Inflammatory macrophage treated with lipopolysaccharide for 1 hour (primary cell): ENCODE data around the gene MS4A12.
"Not testable (repeated sequence)": the region's sequence is repeated elsewhere in the genome, so short reads cannot be mapped to it uniquely, and the experiment has no call there.

Source experiments
- DNase-seq, 2 donors: peaks; one replicate each; pipeline ENCODE4 v3.0.0-alpha.2; 2020 to 2022

The MS4A12 gene

GRCh38 chr11:60492488-60493009 is at the start of gene MS4A12:
TSS of gene MS4A12 (plus strand) at chr11:60492778. CDS start at chr11:60497319, 4,541 bp downstream.
- no peak for DNase-seq

- DNase-seq = no peak
Measured at GRCh38 chr11:60447070-60447469, 45.5 kb upstream of the MS4A12 start.

GRCh38 chr11:60447846-60448245 is 44.7 kb upstream of the MS4A12 start:
- DNase-seq = peak; percentile 31 to 59

GRCh38 chr11:60451185-60451584 is 41.4 kb upstream of the MS4A12 start:
- DNase-seq = not testable (repeated sequence)

GRCh38 chr11:60454212-60454611 is 38.4 kb upstream of the MS4A12 start:
- no peak for DNase-seq

- DNase-seq = no peak
Measured at GRCh38 chr11:60455531-60456042, 37.0 kb upstream of the MS4A12 start, which contains the start of gene MS4A1. TSS of gene MS4A1 (plus strand) at chr11:60455847. CDS start at chr11:60462375, 6,528 bp downstream.

GRCh38 chr11:60457576-60457975 is 35.0 kb upstream of the MS4A12 start:
- DNase-seq = no peak

- DNase-seq = no peak
Measured at GRCh38 chr11:60459345-60459744, 33.2 kb upstream of the MS4A12 start.

- DNase-seq = no peak
Measured at GRCh38 chr11:60468829-60469228, 23.7 kb upstream of the MS4A12 start.

GRCh38 chr11:60469723-60470122 is 22.9 kb upstream of the MS4A12 start:
- DNase-seq = no peak

- DNase-seq = no peak
Measured at GRCh38 chr11:60477035-60477445, 15.5 kb upstream of the MS4A12 start.

- DNase-seq = peak; percentile 18 to 55
Measured at GRCh38 chr11:60482361-60482760, 10.2 kb upstream of the MS4A12 start.

GRCh38 chr11:60485987-60486386 is 6.6 kb upstream of the MS4A12 start:
- DNase-seq = peak; percentile 33 to 62

- DNase-seq = no peak
Measured at GRCh38 chr11:60493454-60493853, 876 bp downstream of the MS4A12 start.

GRCh38 chr11:60498399-60498798 is 5.8 kb downstream of the MS4A12 start:
- DNase-seq = peak in 1 of 2 donors; percentile 39

GRCh38 chr11:60498853-60499252 is 6.3 kb downstream of the MS4A12 start:
- DNase-seq = peak; percentile 19 to 48

GRCh38 chr11:60500276-60500910 is 7.8 kb downstream of the MS4A12 start:
- no peak for DNase-seq

GRCh38 chr11:60502221-60502775 is 9.7 kb downstream of the MS4A12 start:
- DNase-seq = peak in 1 of 2 donors; percentile 22

GRCh38 chr11:60504219-60504905 is 11.8 kb downstream of the MS4A12 start:
- DNase-seq = no peak

- DNase-seq = not testable (repeated sequence)
Measured at GRCh38 chr11:60509609-60510008, 17.0 kb downstream of the MS4A12 start.

- DNase-seq = not testable (repeated sequence)
Measured at GRCh38 chr11:60510209-60510608, 17.6 kb downstream of the MS4A12 start.

GRCh38 chr11:60511393-60511792 is 18.8 kb downstream of the MS4A12 start:
- no peak for DNase-seq

- DNase-seq = no peak
Measured at GRCh38 chr11:60512651-60513225, 20.2 kb downstream of the MS4A12 start.
